B cell (primary cell): ENCODE measurements around the gene BRD9. TPM values are rescaled to one million over a fixed set of nuclear protein-coding genes. Genes with fewer than 3 reads are reported as not detected.

Source experiments
- ATAC-seq: fragments of 200-7000 bp; cut with Tn5 transposase; one replicate; pipeline ENCODE4 v1.10.0; 2021; ENCODE audit warnings: low read depth, mild to moderate bottlenecking, moderate number of reproducible peaks, moderate library complexity
- CTCF ChIA-PET: fragments of 350-600 bp; sonication (Branson Sonifier 250); formaldehyde crosslinking; loops from one replicate; lab custom pipeline; 2021; ENCODE audit warnings: antibody characterized with exemption, inconsistent platforms; lab: Charles Lee
- POLR2A ChIA-PET: fragments of 350-600 bp; sonication (Branson Sonifier 250); formaldehyde crosslinking; loops from one replicate; lab custom pipeline; 2021; ENCODE audit warnings: antibody characterized with exemption; lab: Charles Lee
- DNase-seq: peaks from one replicate; pipeline ENCODE4 v3.0.0; 2013
- H2AFZ ChIP-seq: 2 replicates; pipeline ENCODE4 v1.6.1; 2012; ENCODE audit warnings: mild to moderate bottlenecking, low read depth, low read length; ENCODE audit not compliant: insufficient read depth, poor library complexity, severe bottlenecking
- H3K27ac ChIP-seq, 2 donors: 1 replicate in 1 of 2; 2 replicates in 1 of 2; pipeline ENCODE4 v1.5.1; 2012 to 2013; ENCODE audit warnings: low read length in 2 of 2, mild to moderate bottlenecking in 2 of 2, moderate library complexity in 1 of 2
- H3K27me3 ChIP-seq, 4 experiments: fragments of 200-600 bp in 1 of 4; sonication (generic) in 1 of 4; replicated peaks in 1 of 4; 1 replicate in 2 of 4; 2 replicates in 2 of 4; pipeline versions ENCODE4 v1.6.1 to v1.7.0; 2013 to 2016; ENCODE audit warnings: low read length in 3 of 4, mild to moderate bottlenecking in 2 of 4, mixed read lengths in 1 of 4, moderate library complexity in 1 of 4; ENCODE audit not compliant: insufficient read depth in 4 of 4, control insufficient read depth in 3 of 4; ENCODE audit errors: control extremely low read depth in 1 of 4
- H3K36me3 ChIP-seq, 2 experiments: replicated peaks in 1 of 2; 1 replicate in 1 of 2; 2 replicates in 1 of 2; pipeline versions ENCODE4 v1.6.1 to v1.7.1; 2013; ENCODE audit warnings: low read length in 1 of 2; ENCODE audit not compliant: insufficient read depth in 2 of 2, control insufficient read depth in 1 of 2; ENCODE audit errors: control extremely low read depth in 1 of 2, extremely low read depth in 1 of 2
- H3K4me1 ChIP-seq, 2 donors: fragments of 200-600 bp in 1 of 2; sonication (generic) in 1 of 2; 1 replicate in 1 of 2; 2 replicates in 1 of 2; pipeline versions ENCODE4 v1.5.1 to v1.6.1; 2013 to 2017; ENCODE audit warnings: low read length in 2 of 2; ENCODE audit not compliant: control insufficient read depth in 2 of 2, insufficient read depth in 2 of 2
- H3K4me2 ChIP-seq: replicated peaks from 2 replicates; pipeline ENCODE3; 2012; ENCODE audit warnings: mild to moderate bottlenecking, low read depth, low read length; ENCODE audit not compliant: poor library complexity, severe bottlenecking
- H3K4me3 ChIP-seq, 5 experiments: fragments of 200-600 bp in 1 of 5; sonication (generic) in 1 of 5; 1 replicate in 3 of 5; 2 replicates in 2 of 5; pipeline versions ENCODE4 v1.5.1 to v1.7.0; 2011 to 2016; ENCODE audit warnings: low read length in 4 of 5, mild to moderate bottlenecking in 4 of 5, low read depth in 2 of 5, control low read depth in 1 of 5, moderate library complexity in 1 of 5; ENCODE audit not compliant: insufficient read depth in 1 of 5; ENCODE audit errors: control extremely low read depth in 1 of 5, extremely low read depth in 1 of 5
- H3K79me2 ChIP-seq: fragments of 200-600 bp; sonication (generic); one replicate; pipeline ENCODE4 v1.6.0; 2016; ENCODE audit warnings: low read length; ENCODE audit not compliant: control insufficient read depth, insufficient read depth
- H3K9ac ChIP-seq: fragments of 200-600 bp; sonication (generic); 2 replicates; pipeline ENCODE4 v1.6.1; 2017; ENCODE audit warnings: mild to moderate bottlenecking, low read length, moderate library complexity
- H3K9me3 ChIP-seq, 3 donors: one replicate each; pipeline versions ENCODE4 v1.6.1 to v1.7.1; 2013; ENCODE audit warnings: low read length in 2 of 3; ENCODE audit not compliant: control insufficient read depth in 2 of 3, insufficient read depth in 1 of 3; ENCODE audit errors: control extremely low read depth in 1 of 3
- H4K20me1 ChIP-seq: 2 replicates; pipeline ENCODE4 v1.6.0; 2012; ENCODE audit warnings: mild to moderate bottlenecking, low read length; ENCODE audit not compliant: insufficient read depth, control insufficient read depth, poor library complexity, severe bottlenecking
- H3K27ac Mint-ChIP-seq: one replicate; pipeline ENCODE4 v1.8.0; 2021; ENCODE audit warnings: mixed read lengths
- H3K27me3 Mint-ChIP-seq: one replicate; pipeline ENCODE4 v1.8.0; 2021; ENCODE audit warnings: mixed read lengths
- H3K4me1 Mint-ChIP-seq: one replicate; pipeline ENCODE4 v1.8.0; 2021; ENCODE audit warnings: mixed read lengths
- H3K4me3 Mint-ChIP-seq: one replicate; pipeline ENCODE4 v1.8.0; 2021; ENCODE audit warnings: mixed read lengths
- H3K9me3 Mint-ChIP-seq: one replicate; pipeline ENCODE4 v1.8.0; 2022; ENCODE audit warnings: mixed read lengths; ENCODE audit not compliant: insufficient read depth
- EZH2 ChIP-seq: IDR thresholded peaks from 2 replicates; pipeline ENCODE4 v1.6.1; 2012; ENCODE audit warnings: borderline replicate concordance, low read depth, mild to moderate bottlenecking, moderate library complexity, low read length; ENCODE audit not compliant: insufficient read depth, poor library complexity, severe bottlenecking
- WGBS: methylation state at CpG from one replicate; pipeline ENCODE4 v1.1.5; 2013; ENCODE audit warnings: missing lambda C conversion rate; ENCODE audit not compliant: insufficient coverage; 5-methylcytosine and 5-hydroxymethylcytosine counted together
- intact Hi-C: fragments of 100-400 bp; cut with micrococcal nuclease; formaldehyde crosslinking; loops from one replicate; pipeline ENCODE4 v1.10.0; 2022
- polyA plus RNA-seq: library from polyadenylated mRNA; depleted of rRNA; stranded (reverse); fragments of >200 nt; gene quantifications from 2 replicates; pipeline ENCODE4 v1.2.3, GENCODE V29; 2012
- total RNA-seq, 2 donors: library from RNA; stranded (reverse); fragments of 120-200 nt in 1 of 2; gene quantifications; 1 replicate in 1 of 2; 2 replicates in 1 of 2; pipeline versions ENCODE4 v1.2.3 to v1.2.4, GENCODE V29; 2013 to 2022
- TF ChIP-seq, protein P1 (sequence below): fragments of 200-600 bp; IDR thresholded peaks from one replicate; pipeline ENCODE4 v1.8.0; 2022; ENCODE audit warnings: antibody characterized with exemption, mild to moderate bottlenecking

Gene BRD9
- total and polyA plus RNA-seq, 2 donors (not counting 1 experiment from before 2014, with no cell fraction given), result 28.3 to 68.6 TPM

DNA sequence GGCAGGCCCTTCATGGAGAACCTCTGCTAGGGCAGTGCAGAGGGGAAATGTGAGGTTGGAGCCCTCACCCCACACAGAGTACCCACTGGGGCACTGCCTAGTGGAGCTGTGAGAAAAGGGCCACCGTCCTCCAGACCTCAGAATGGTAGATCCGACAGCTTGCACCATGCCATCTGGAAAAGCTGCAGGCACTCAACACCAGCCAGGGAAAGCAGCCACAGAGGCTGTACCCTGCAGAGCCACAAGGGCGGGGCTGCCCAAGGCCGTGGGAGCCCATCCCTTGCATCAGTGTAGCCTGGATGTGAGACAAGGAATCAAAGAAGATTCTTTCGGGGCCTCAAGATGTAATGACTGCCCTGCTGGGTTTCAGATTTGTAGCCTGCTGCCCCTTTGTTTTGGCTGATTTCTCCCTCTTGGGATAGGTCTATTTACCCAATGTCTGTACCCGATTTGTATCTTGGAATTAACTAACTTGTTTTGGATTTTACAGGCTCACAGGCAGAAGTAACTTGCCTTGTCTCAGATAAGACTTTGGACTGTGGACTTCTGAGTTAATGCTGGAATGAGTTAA, 25.2 kb downstream of the BRD9 start:
- no peak for ATAC-seq

DNA sequence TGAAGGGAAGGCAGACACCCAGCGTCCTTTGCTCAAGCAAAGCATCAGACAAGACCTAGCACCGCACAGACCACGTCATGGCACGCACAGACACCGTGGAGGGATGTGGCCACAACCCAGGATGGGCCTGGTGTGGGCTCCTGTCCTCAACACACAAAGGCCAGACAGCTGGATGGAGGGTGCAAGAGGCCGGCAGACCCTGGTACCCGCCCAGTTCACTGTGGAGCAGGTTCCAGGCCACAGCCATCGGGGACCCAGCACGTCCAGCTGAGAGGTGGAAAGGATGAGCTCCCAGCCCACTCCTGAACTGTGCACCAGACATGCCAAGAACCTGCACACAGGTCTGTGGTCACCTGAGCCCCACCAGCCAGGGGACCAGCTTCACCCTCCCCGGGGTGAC, 26.8 kb downstream of the BRD9 start:
- ATAC-seq (no peak), DNase-seq (no peak)
- Histone ChIP-seq H3K27ac (no peak overlapping the region), H3K4me2 (no peak overlapping the region), H3K36me3 (peaks cover 3 to 81% of the 10 kb centered on the region in 2 experiments), H3K27me3 (no peaks in the 10 kb centered on the region), H3K4me1 (no peaks in the 10 kb centered on the region), H3K4me3 (no peak overlapping the region), H3K9me3 (peaks cover 0 to 6% (median 0%) of the 10 kb centered on the region in 3 donors), H2AFZ (no peak overlapping the region), H3K9ac (no peak overlapping the region), H3K79me2 (no peaks in the 10 kb centered on the region), H4K20me1 (no peaks in the 10 kb centered on the region)
- TF ChIP-seq EZH2, result no peak
- TF ChIP-seq, protein P1, sequence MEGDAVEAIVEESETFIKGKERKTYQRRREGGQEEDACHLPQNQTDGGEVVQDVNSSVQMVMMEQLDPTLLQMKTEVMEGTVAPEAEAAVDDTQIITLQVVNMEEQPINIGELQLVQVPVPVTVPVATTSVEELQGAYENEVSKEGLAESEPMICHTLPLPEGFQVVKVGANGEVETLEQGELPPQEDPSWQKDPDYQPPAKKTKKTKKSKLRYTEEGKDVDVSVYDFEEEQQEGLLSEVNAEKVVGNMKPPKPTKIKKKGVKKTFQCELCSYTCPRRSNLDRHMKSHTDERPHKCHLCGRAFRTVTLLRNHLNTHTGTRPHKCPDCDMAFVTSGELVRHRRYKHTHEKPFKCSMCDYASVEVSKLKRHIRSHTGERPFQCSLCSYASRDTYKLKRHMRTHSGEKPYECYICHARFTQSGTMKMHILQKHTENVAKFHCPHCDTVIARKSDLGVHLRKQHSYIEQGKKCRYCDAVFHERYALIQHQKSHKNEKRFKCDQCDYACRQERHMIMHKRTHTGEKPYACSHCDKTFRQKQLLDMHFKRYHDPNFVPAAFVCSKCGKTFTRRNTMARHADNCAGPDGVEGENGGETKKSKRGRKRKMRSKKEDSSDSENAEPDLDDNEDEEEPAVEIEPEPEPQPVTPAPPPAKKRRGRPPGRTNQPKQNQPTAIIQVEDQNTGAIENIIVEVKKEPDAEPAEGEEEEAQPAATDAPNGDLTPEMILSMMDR, result no peak
- H3K27ac Mint-ChIP-seq, result no peak overlapping the region
- H3K4me1 Mint-ChIP-seq, result no peaks in the 10 kb centered on the region
- H3K4me3 Mint-ChIP-seq, result no peak overlapping the region
- H3K27me3 Mint-ChIP-seq, result no peaks in the 10 kb centered on the region
- intact Hi-C loops, result no loop called here
- 97% methylated on average over 10 of the region's 10 CpGs for WGBS
- H3K9me3 Mint-ChIP-seq, result no peaks in the 10 kb centered on the region
- POLR2A ChIA-PET, result no interaction called here
- CTCF ChIA-PET, result no interaction called here

More for the DNA sequence above, 25.2 kb downstream of the BRD9 start:
- Mint-ChIP-seq H3K4me3 (no peak overlapping the region), H3K27ac (no peak overlapping the region), H3K4me1 (no peaks in the 10 kb centered on the region), H3K27me3 (no peaks in the 10 kb centered on the region), H3K9me3 (no peaks in the 10 kb centered on the region)
- TF ChIP-seq, protein P1, result no peak
- TF ChIP-seq EZH2, result no peak
- Histone ChIP-seq H2AFZ (no peak overlapping the region), H3K4me3 (no peak overlapping the region), H3K4me2 (no peak overlapping the region), H3K4me1 (no peaks in the 10 kb centered on the region), H4K20me1 (no peaks in the 10 kb centered on the region), H3K36me3 (peaks cover 4 to 91% of the 10 kb centered on the region in 2 experiments), H3K79me2 (no peaks in the 10 kb centered on the region), H3K9ac (no peak overlapping the region), H3K27ac (no peak overlapping the region), H3K27me3 (no peaks in the 10 kb centered on the region), H3K9me3 (peaks cover 0 to 6% (median 0%) of the 10 kb centered on the region in 3 donors)
- 98% methylated on average over 6 of the region's 6 CpGs for WGBS
- intact Hi-C loops, result no loop called here
- DNase-seq, result no peak
- CTCF ChIA-PET, result no interaction called here
- POLR2A ChIA-PET, result no interaction called here
